Lower leg skin (tissue), 3 donors: Measurements from ENCODE around the gene UBE2G2.

ENCODE experiments used
- CTCF ChIP-seq, 3 donors: fragments of 450-650 bp; IDR thresholded peaks; one replicate each; pipeline ENCODE4 v1.5.1; 2016; ENCODE audit warnings: antibody characterized with exemption in 3 of 3, mild to moderate bottlenecking in 3 of 3, moderate library complexity in 2 of 3
- POLR2A ChIP-seq, 2 donors: fragments of 450-650 bp; IDR thresholded peaks; one replicate each; pipeline ENCODE4 v1.6.1; 2016 to 2017; ENCODE audit warnings: antibody characterized with exemption in 2 of 2, mild to moderate bottlenecking in 1 of 2, moderate library complexity in 1 of 2

GRCh38 chr21:44780137-44780502, 21.5 kb downstream of the UBE2G2 start:
- TF ChIP-seq CTCF (IDR thresholded peaks at IDR 0.05) (no peak), POLR2A (IDR thresholded peaks at IDR 0.05) (no peak)
